IPS-NIHi11 (cell line): ENCODE measurements around the gene THADA.

ENCODE experiments used
- DNase-seq: peaks from one replicate; pipeline ENCODE4 v3.0.0; 2012; ENCODE audit warnings: mixed read lengths, low spot score

Gene THADA

GRCh38 chr2:43444989-43445645, 150.7 kb downstream of the THADA start:
- DNase-seq, result peak; percentile 29

- no peak for DNase-seq
Measured at GRCh38 chr2:43443282-43443681, 152.6 kb downstream of the THADA start.

- DNase-seq, result no peak
Measured at GRCh38 chr2:43441195-43441594, 154.6 kb downstream of the THADA start.

GRCh38 chr2:43438858-43439655, 156.8 kb downstream of the THADA start:
- no peak for DNase-seq

GRCh38 chr2:43438342-43438741, 157.5 kb downstream of the THADA start:
- DNase-seq, result no peak

GRCh38 chr2:43437363-43437762, 158.5 kb downstream of the THADA start:
- DNase-seq, result no peak

GRCh38 chr2:43436431-43436830, 159.4 kb downstream of the THADA start:
- no peak for DNase-seq

GRCh38 chr2:43435746-43436145, 160.1 kb downstream of the THADA start:
- DNase-seq, result no peak

- DNase-seq, result no peak
Measured at GRCh38 chr2:43430489-43430888, 165.3 kb downstream of the THADA start.

- no peak for DNase-seq
Measured at GRCh38 chr2:43429369-43429768, 166.5 kb downstream of the THADA start.

GRCh38 chr2:43427032-43427424, 168.8 kb downstream of the THADA start:
- DNase-seq, result no peak

- DNase-seq, result no peak
Measured at GRCh38 chr2:43426305-43427031, 169.4 kb downstream of the THADA start.

GRCh38 chr2:43425659-43426058, 170.2 kb downstream of the THADA start:
- no peak for DNase-seq

- no peak for DNase-seq
Measured at GRCh38 chr2:43424262-43425207, 171.3 kb downstream of the THADA start.

GRCh38 chr2:43423941-43424261, 171.9 kb downstream of the THADA start:
- DNase-seq, result no peak

GRCh38 chr2:43421194-43421593, 174.6 kb downstream of the THADA start:
- DNase-seq, result no peak

- DNase-seq, result no peak
Measured at GRCh38 chr2:43420389-43420801, 175.4 kb downstream of the THADA start.

GRCh38 chr2:43419876-43420275, 176.0 kb downstream of the THADA start:
- DNase-seq, result no peak

- no peak for DNase-seq
Measured at GRCh38 chr2:43419243-43419642, 176.6 kb downstream of the THADA start.

GRCh38 chr2:43418680-43419079, 177.2 kb downstream of the THADA start:
- no peak for DNase-seq

- DNase-seq, result no peak
Measured at GRCh38 chr2:43417300-43417699, 178.5 kb downstream of the THADA start.

- no peak for DNase-seq
Measured at GRCh38 chr2:43415592-43415991, 180.2 kb downstream of the THADA start.
